Natural killer cell treated with Interleukin-12 subunit alpha and Interleukin-12 subunit beta and Interleukin-15 and Interleukin-18, amount 100 ng/mL, for 72 hours (primary cell): ENCODE measurements around the gene SH3BP4. TPM values are rescaled to one million over a fixed set of nuclear protein-coding genes. Genes with fewer than 3 reads are reported as not detected.
"Not testable (repeated sequence)": the region's sequence is repeated elsewhere in the genome, so short reads cannot be mapped to it uniquely, and the experiment has no call there.

Experiments
- ATAC-seq, 2 donors: fragments of 150-1000 bp; cut with Tn5 transposase in 1 of 2; sonication (Bioruptor Pico), chemical (Tn5 transposase) in 1 of 2; 2 replicates each; pipeline ENCODE4 v1.10.0; 2021
- DNase-seq: peaks from one replicate; pipeline ENCODE4 v3.0.0; 2022; ENCODE audit warnings: low spot score
- H3K27ac Mint-ChIP-seq, 2 donors: 1 replicate in 1 of 2; 2 replicates in 1 of 2; pipeline ENCODE4 v1.8.0; 2022; ENCODE audit warnings: mixed read lengths in 2 of 2, mild to moderate bottlenecking in 1 of 2, moderate library complexity in 1 of 2
- H3K27me3 Mint-ChIP-seq, 2 donors: 1 replicate in 1 of 2; 2 replicates in 1 of 2; pipeline ENCODE4 v1.8.0; 2022; ENCODE audit warnings: mixed read lengths in 2 of 2
- H3K36me3 Mint-ChIP-seq: one replicate; pipeline ENCODE4 v1.8.0; 2022; ENCODE audit warnings: mixed read lengths
- H3K4me1 Mint-ChIP-seq, 2 donors: 1 replicate in 1 of 2; 2 replicates in 1 of 2; pipeline ENCODE4 v1.8.0; 2022; ENCODE audit warnings: low read depth in 2 of 2, mixed read lengths in 2 of 2, mild to moderate bottlenecking in 1 of 2
- H3K4me3 Mint-ChIP-seq: one replicate; pipeline ENCODE4 v1.8.0; 2022; ENCODE audit warnings: mixed read lengths
- H3K9me3 Mint-ChIP-seq: 2 replicates; pipeline ENCODE4 v1.8.0; 2022; ENCODE audit warnings: mixed read lengths
- total RNA-seq, 2 donors: library from RNA; stranded (reverse); gene quantifications; one replicate each; pipeline ENCODE4 v1.2.3, GENCODE V29; 2022

Gene SH3BP4
- total RNA-seq, 2 donors from 2014 or later = not detected

GRCh38 chr2:235007664-235008457 is 56.0 kb downstream of the SH3BP4 start:
- H3K27me3 Mint-ChIP-seq = peaks cover 0 to 8% of the 10 kb centered on the region in 2 donors
- no peaks in the 10 kb centered on the region for H3K4me1 Mint-ChIP-seq
- H3K36me3 Mint-ChIP-seq = no peaks in the 10 kb centered on the region
- H3K4me3 Mint-ChIP-seq = no peak overlapping the region
- peak in 1 of 2 donors; percentile 26 for ATAC-seq
- H3K9me3 Mint-ChIP-seq = no peaks in the 10 kb centered on the region
- no peak for DNase-seq
- H3K27ac Mint-ChIP-seq = no peak overlapping the region

GRCh38 chr2:235008584-235009044 is 56.8 kb downstream of the SH3BP4 start:
- no peak for ATAC-seq
- Mint-ChIP-seq H3K4me1 (no peaks in the 10 kb centered on the region), H3K27ac (no peak overlapping the region), H3K4me3 (no peak overlapping the region), H3K9me3 (no peaks in the 10 kb centered on the region), H3K36me3 (no peaks in the 10 kb centered on the region), H3K27me3 (peaks cover 0 to 8% of the 10 kb centered on the region in 2 donors)
- DNase-seq = no peak

GRCh38 chr2:235009081-235009480 is 57.3 kb downstream of the SH3BP4 start:
- H3K27me3 Mint-ChIP-seq = peaks cover 0 to 8% of the 10 kb centered on the region in 2 donors
- H3K4me3 Mint-ChIP-seq = no peak overlapping the region
- no peak for DNase-seq
- no peak overlapping the region for H3K27ac Mint-ChIP-seq
- no peak for ATAC-seq
- H3K9me3 Mint-ChIP-seq = no peaks in the 10 kb centered on the region
- H3K36me3 Mint-ChIP-seq = no peaks in the 10 kb centered on the region
- no peaks in the 10 kb centered on the region for H3K4me1 Mint-ChIP-seq

GRCh38 chr2:235010117-235010714 is 58.4 kb downstream of the SH3BP4 start:
- H3K27ac Mint-ChIP-seq = no peak overlapping the region
- no peak overlapping the region for H3K4me3 Mint-ChIP-seq
- no peaks in the 10 kb centered on the region for H3K9me3 Mint-ChIP-seq
- peaks cover under 1% of the 10 kb centered on the region for H3K36me3 Mint-ChIP-seq
- H3K27me3 Mint-ChIP-seq = peaks cover 0 to 8% of the 10 kb centered on the region in 2 donors
- DNase-seq (no peak), ATAC-seq (no peak)
- H3K4me1 Mint-ChIP-seq = no peaks in the 10 kb centered on the region

GRCh38 chr2:235011607-235011928 is 59.8 kb downstream of the SH3BP4 start:
- DNase-seq (no peak), ATAC-seq (no peak)
- no peaks in the 10 kb centered on the region for H3K4me1 Mint-ChIP-seq
- H3K27ac Mint-ChIP-seq = no peak overlapping the region
- H3K36me3 Mint-ChIP-seq = peaks cover 4% of the 10 kb centered on the region
- peaks cover 0 to 8% of the 10 kb centered on the region in 2 donors for H3K27me3 Mint-ChIP-seq
- H3K4me3 Mint-ChIP-seq = no peak overlapping the region
- H3K9me3 Mint-ChIP-seq = no peaks in the 10 kb centered on the region

- H3K27ac Mint-ChIP-seq = no peak overlapping the region
- ATAC-seq = no peak
Measured at GRCh38 chr2:235011929-235012631, 60.3 kb downstream of the SH3BP4 start.

GRCh38 chr2:235017441-235017840 is 65.6 kb downstream of the SH3BP4 start:
- no peak for DNase-seq
- no peak for ATAC-seq
- H3K9me3 Mint-ChIP-seq = no peaks in the 10 kb centered on the region
- peaks cover 4% of the 10 kb centered on the region for H3K36me3 Mint-ChIP-seq
- H3K27ac Mint-ChIP-seq = no peak overlapping the region
- H3K4me3 Mint-ChIP-seq = no peak overlapping the region
- no peaks in the 10 kb centered on the region for H3K27me3 Mint-ChIP-seq
- H3K4me1 Mint-ChIP-seq = no peaks in the 10 kb centered on the region

More at GRCh38 chr2:235011929-235012631, 60.3 kb downstream of the SH3BP4 start:
- no peak for DNase-seq
- Mint-ChIP-seq H3K4me1 (no peaks in the 10 kb centered on the region), H3K36me3 (peaks cover 4% of the 10 kb centered on the region), H3K4me3 (no peak overlapping the region), H3K9me3 (no peaks in the 10 kb centered on the region), H3K27me3 (peaks cover 0 to 8% of the 10 kb centered on the region in 2 donors)

GRCh38 chr2:235018838-235019237 is 67.0 kb downstream of the SH3BP4 start:
- Mint-ChIP-seq H3K36me3 (peaks cover 4% of the 10 kb centered on the region), H3K9me3 (no peaks in the 10 kb centered on the region), H3K27ac (no peak overlapping the region), H3K4me1 (no peaks in the 10 kb centered on the region), H3K27me3 (no peaks in the 10 kb centered on the region), H3K4me3 (no peak overlapping the region)
- no peak for DNase-seq
- ATAC-seq = no peak

GRCh38 chr2:235020141-235020540 is 68.3 kb downstream of the SH3BP4 start:
- H3K4me3 Mint-ChIP-seq, H3K27ac Mint-ChIP-seq, H3K9me3 Mint-ChIP-seq, H3K4me1 Mint-ChIP-seq, H3K27me3 Mint-ChIP-seq, H3K36me3 Mint-ChIP-seq, DNase-seq, ATAC-seq: not testable (repeated sequence)

GRCh38 chr2:235021752-235022151 is 69.9 kb downstream of the SH3BP4 start:
- no peak for ATAC-seq
- H3K4me1 Mint-ChIP-seq = no peaks in the 10 kb centered on the region
- no peaks in the 10 kb centered on the region for H3K9me3 Mint-ChIP-seq
- H3K27me3 Mint-ChIP-seq = peaks cover 0 to 3% of the 10 kb centered on the region in 2 donors
- H3K36me3 Mint-ChIP-seq = no peaks in the 10 kb centered on the region
- no peak overlapping the region for H3K27ac Mint-ChIP-seq
- DNase-seq = no peak
- H3K4me3 Mint-ChIP-seq = no peak overlapping the region

- Mint-ChIP-seq H3K4me3 (no peak overlapping the region), H3K9me3 (no peaks in the 10 kb centered on the region), H3K27me3 (peaks cover 0 to 3% of the 10 kb centered on the region in 2 donors), H3K27ac (no peak overlapping the region), H3K36me3 (no peaks in the 10 kb centered on the region), H3K4me1 (no peaks in the 10 kb centered on the region)
- no peak for DNase-seq
- ATAC-seq = no peak
Measured at GRCh38 chr2:235024191-235024860, 72.5 kb downstream of the SH3BP4 start.

GRCh38 chr2:235024931-235025773 is 73.3 kb downstream of the SH3BP4 start:
- no peaks in the 10 kb centered on the region for H3K4me1 Mint-ChIP-seq
- H3K27me3 Mint-ChIP-seq = peaks cover 0 to 3% of the 10 kb centered on the region in 2 donors
- H3K27ac Mint-ChIP-seq = no peak overlapping the region
- no peaks in the 10 kb centered on the region for H3K9me3 Mint-ChIP-seq
- no peaks in the 10 kb centered on the region for H3K36me3 Mint-ChIP-seq
- no peak for ATAC-seq
- H3K4me3 Mint-ChIP-seq = no peak overlapping the region
- no peak for DNase-seq
